HG02973 (cell line): ENCODE results near the gene REPS2.

ENCODE experiments used
- ATAC-seq: cut with Tn5 transposase; IDR thresholded peaks from one replicate; pipeline ENCODE4 v1.9.1; 2021; ENCODE audit warnings: moderate library complexity; ENCODE audit not compliant: unreplicated experiment

The REPS2 gene

GRCh38 chrX:16946361-16946964, at the start of gene REPS2:
Gene REPS2 (plus strand): TSS chrX:16946658. CDS start chrX:16946862, 204 bp downstream.
- peak; percentile 98 for ATAC-seq

GRCh38 chrX:16897445-16897844, 49.0 kb upstream of the REPS2 start:
- ATAC-seq = no peak

GRCh38 chrX:16903274-16904022, 43.0 kb upstream of the REPS2 start:
- ATAC-seq = no peak

- no peak for ATAC-seq
Observed at GRCh38 chrX:16910376-16910775, 36.1 kb upstream of the REPS2 start.

GRCh38 chrX:16914058-16914457, 32.4 kb upstream of the REPS2 start:
- ATAC-seq = no peak

- no peak for ATAC-seq
Observed at GRCh38 chrX:16916561-16916960, 29.9 kb upstream of the REPS2 start.

GRCh38 chrX:16917120-16917519, 29.3 kb upstream of the REPS2 start:
- no peak for ATAC-seq

- no peak for ATAC-seq
Observed at GRCh38 chrX:16918979-16919378, 27.5 kb upstream of the REPS2 start.

GRCh38 chrX:16920075-16920474, 26.4 kb upstream of the REPS2 start:
- no peak for ATAC-seq

- no peak for ATAC-seq
Observed at GRCh38 chrX:16923157-16923556, 23.3 kb upstream of the REPS2 start.

- no peak for ATAC-seq
Observed at GRCh38 chrX:16924631-16925480, 21.6 kb upstream of the REPS2 start.

- ATAC-seq = no peak
Observed at GRCh38 chrX:16930392-16930791, 16.1 kb upstream of the REPS2 start.

GRCh38 chrX:16931371-16931770, 15.1 kb upstream of the REPS2 start:
- no peak for ATAC-seq

- ATAC-seq = no peak
Observed at GRCh38 chrX:16931855-16932575, 14.4 kb upstream of the REPS2 start.

- no peak for ATAC-seq
Observed at GRCh38 chrX:16934185-16934584, 12.3 kb upstream of the REPS2 start.

- ATAC-seq = no peak
Observed at GRCh38 chrX:16946971-16947562, 609 bp downstream of the REPS2 start.

- ATAC-seq = no peak
Observed at GRCh38 chrX:16950423-16950822, 4.0 kb downstream of the REPS2 start.

GRCh38 chrX:16953606-16954211, 7.3 kb downstream of the REPS2 start:
- no peak for ATAC-seq

- no peak for ATAC-seq
Observed at GRCh38 chrX:16957751-16958150, 11.3 kb downstream of the REPS2 start.

GRCh38 chrX:16958356-16958755, 11.9 kb downstream of the REPS2 start:
- no peak for ATAC-seq
